BLaER1 (cell line): ENCODE results near the gene MSTN.

Experiments
- H3K27ac ChIP-seq: shearing (Covaris generic); formaldehyde crosslinking; 2 replicates; pipeline ENCODE4 v1.8.1; 2022
- H3K27me3 ChIP-seq: shearing (Covaris generic); formaldehyde crosslinking; 2 replicates; pipeline ENCODE4 v1.8.1; 2022
- H3K36me3 ChIP-seq: shearing (Covaris generic); formaldehyde crosslinking; 2 replicates; pipeline ENCODE4 v1.8.1; 2022
- H3K4me1 ChIP-seq: shearing (Covaris generic); formaldehyde crosslinking; 2 replicates; pipeline ENCODE4 v1.8.1; 2022
- H3K4me2 ChIP-seq: shearing (Covaris generic); formaldehyde crosslinking; 2 replicates; pipeline ENCODE4 v1.8.1; 2022
- H3K4me3 ChIP-seq: shearing (Covaris generic); formaldehyde crosslinking; 2 replicates; pipeline ENCODE4 v1.8.1; 2022
- H3K9ac ChIP-seq: shearing (Covaris generic); formaldehyde crosslinking; 2 replicates; pipeline ENCODE4 v1.8.1; 2022
- H3K9me3 ChIP-seq: shearing (Covaris generic); formaldehyde crosslinking; 2 replicates; pipeline ENCODE4 v1.8.1; 2022
- H4K20me1 ChIP-seq: shearing (Covaris generic); formaldehyde crosslinking; 2 replicates; pipeline ENCODE4 v1.8.1; 2022
- Cebpa-rat ChIP-seq: shearing (Covaris generic); IDR thresholded peaks from 2 replicates; pipeline ENCODE4 v1.8.1; 2022

Gene MSTN

GRCh38 chr2:190069936-190070696, 7.6 kb upstream of the MSTN start:
- Histone ChIP-seq H3K9me3 (no peaks in the 10 kb centered on the region), H3K36me3 (no peaks in the 10 kb centered on the region), H3K4me2 (no peak overlapping the region), H3K9ac (no peak overlapping the region), H3K4me3 (no peak overlapping the region), H3K27me3 (no peaks in the 10 kb centered on the region), H3K4me1 (peaks cover 5% of the 10 kb centered on the region; the same call in 1 of the 2 replicates), H3K27ac (no peak overlapping the region), H4K20me1 (no peaks in the 10 kb centered on the region)
- TF ChIP-seq Cebpa-rat: no peak

GRCh38 chr2:190068764-190069163, 6.2 kb upstream of the MSTN start:
- Histone ChIP-seq H4K20me1 (no peaks in the 10 kb centered on the region), H3K4me3 (no peak overlapping the region), H3K27me3 (no peaks in the 10 kb centered on the region), H3K9me3 (no peaks in the 10 kb centered on the region), H3K9ac (no peak overlapping the region), H3K36me3 (no peaks in the 10 kb centered on the region), H3K27ac (no peak overlapping the region), H3K4me2 (no peak overlapping the region), H3K4me1 (peaks cover 5% of the 10 kb centered on the region; the same call in 1 of the 2 replicates)
- TF ChIP-seq Cebpa-rat: no peak

- H3K4me3 ChIP-seq: no peak overlapping the region
- no peak overlapping the region for H3K27ac ChIP-seq
- no peak overlapping the region for H3K9ac ChIP-seq
- TF ChIP-seq Cebpa-rat: no peak
- H3K9me3 ChIP-seq: no peaks in the 10 kb centered on the region
- no peaks in the 10 kb centered on the region for H4K20me1 ChIP-seq
- no peaks in the 10 kb centered on the region for H3K36me3 ChIP-seq
- no peaks in the 10 kb centered on the region for H3K27me3 ChIP-seq
- H3K4me1 ChIP-seq: peaks cover 5% of the 10 kb centered on the region; the same call in 1 of the 2 replicates
- H3K4me2 ChIP-seq: no peak overlapping the region
These were observed 3.3 kb upstream of the MSTN start for GRCh38 chr2:190065839-190066238.

- H3K27me3 ChIP-seq: no peaks in the 10 kb centered on the region
- H4K20me1 ChIP-seq: no peaks in the 10 kb centered on the region
- no peak for TF ChIP-seq Cebpa-rat
- H3K4me3 ChIP-seq: no peak overlapping the region
- H3K9ac ChIP-seq: no peak overlapping the region
- no peaks in the 10 kb centered on the region for H3K36me3 ChIP-seq
- H3K4me2 ChIP-seq: no peak overlapping the region
- peaks cover 5% of the 10 kb centered on the region; the same call in 1 of the 2 replicates for H3K4me1 ChIP-seq
- no peaks in the 10 kb centered on the region for H3K9me3 ChIP-seq
- H3K27ac ChIP-seq: no peak overlapping the region
These were observed 1.1 kb upstream of the MSTN start for GRCh38 chr2:190063624-190064023.

- H3K36me3 ChIP-seq: no peaks in the 10 kb centered on the region
- H3K4me1 ChIP-seq: no peaks in the 10 kb centered on the region
- H3K9ac ChIP-seq: no peak overlapping the region
- no peaks in the 10 kb centered on the region for H3K27me3 ChIP-seq
- no peaks in the 10 kb centered on the region for H3K9me3 ChIP-seq
- H3K27ac ChIP-seq: no peak overlapping the region
- H3K4me2 ChIP-seq: no peak overlapping the region
- no peaks in the 10 kb centered on the region for H4K20me1 ChIP-seq
- H3K4me3 ChIP-seq: no peak overlapping the region
- no peak for TF ChIP-seq Cebpa-rat
These were observed 476 bp downstream of the MSTN start for GRCh38 chr2:190062053-190062452.

GRCh38 chr2:190060626-190061025, 1.9 kb downstream of the MSTN start:
- Histone ChIP-seq H3K4me1 (no peaks in the 10 kb centered on the region), H3K9ac (no peak overlapping the region), H4K20me1 (no peaks in the 10 kb centered on the region), H3K27ac (no peak overlapping the region), H3K4me2 (no peak overlapping the region), H3K27me3 (no peaks in the 10 kb centered on the region), H3K9me3 (no peaks in the 10 kb centered on the region), H3K36me3 (no peaks in the 10 kb centered on the region), H3K4me3 (no peak overlapping the region)
- no peak for TF ChIP-seq Cebpa-rat

- no peaks in the 10 kb centered on the region for H4K20me1 ChIP-seq
- H3K4me3 ChIP-seq: no peak overlapping the region
- no peak for TF ChIP-seq Cebpa-rat
These were observed 2.5 kb downstream of the MSTN start for GRCh38 chr2:190060019-190060418.

GRCh38 chr2:190053426-190053825, 9.1 kb downstream of the MSTN start:
- no peak overlapping the region for H3K4me2 ChIP-seq
- H3K9me3 ChIP-seq: no peaks in the 10 kb centered on the region
- H3K27me3 ChIP-seq: no peaks in the 10 kb centered on the region
- no peaks in the 10 kb centered on the region for H3K36me3 ChIP-seq
- H3K4me1 ChIP-seq: no peaks in the 10 kb centered on the region
- no peak overlapping the region for H3K27ac ChIP-seq
- no peak overlapping the region for H3K9ac ChIP-seq
- H3K4me3 ChIP-seq: no peak overlapping the region
- no peaks in the 10 kb centered on the region for H4K20me1 ChIP-seq
- no peak for TF ChIP-seq Cebpa-rat

More at GRCh38 chr2:190060019-190060418, 2.5 kb downstream of the MSTN start:
- H3K27me3 ChIP-seq: no peaks in the 10 kb centered on the region
- H3K27ac ChIP-seq: no peak overlapping the region
- no peaks in the 10 kb centered on the region for H3K4me1 ChIP-seq
- H3K9me3 ChIP-seq: no peaks in the 10 kb centered on the region
- no peaks in the 10 kb centered on the region for H3K36me3 ChIP-seq
- no peak overlapping the region for H3K9ac ChIP-seq
- H3K4me2 ChIP-seq: no peak overlapping the region

- Histone ChIP-seq H3K9ac (no peak overlapping the region), H3K4me2 (no peak overlapping the region), H3K36me3 (no peaks in the 10 kb centered on the region), H4K20me1 (no peaks in the 10 kb centered on the region), H3K9me3 (no peaks in the 10 kb centered on the region), H3K27ac (no peak overlapping the region), H3K27me3 (no peaks in the 10 kb centered on the region), H3K4me1 (no peaks in the 10 kb centered on the region), H3K4me3 (no peak overlapping the region)
- TF ChIP-seq Cebpa-rat: no peak
These were observed 10.2 kb downstream of the MSTN start for GRCh38 chr2:190052307-190052706.

GRCh38 chr2:190051223-190051622, 11.3 kb downstream of the MSTN start:
- Histone ChIP-seq H4K20me1 (no peaks in the 10 kb centered on the region), H3K9me3 (no peaks in the 10 kb centered on the region), H3K36me3 (no peaks in the 10 kb centered on the region), H3K27me3 (no peaks in the 10 kb centered on the region), H3K9ac (no peak overlapping the region), H3K4me3 (no peak overlapping the region), H3K27ac (no peak overlapping the region), H3K4me1 (no peaks in the 10 kb centered on the region), H3K4me2 (no peak overlapping the region)
- TF ChIP-seq Cebpa-rat: no peak

GRCh38 chr2:190050001-190050400, 12.5 kb downstream of the MSTN start:
- no peak for TF ChIP-seq Cebpa-rat
- Histone ChIP-seq H3K9ac (no peak overlapping the region), H3K4me3 (no peak overlapping the region), H3K27ac (no peak overlapping the region), H3K27me3 (no peaks in the 10 kb centered on the region), H3K4me2 (no peak overlapping the region), H3K4me1 (no peaks in the 10 kb centered on the region), H3K36me3 (no peaks in the 10 kb centered on the region), H4K20me1 (no peaks in the 10 kb centered on the region), H3K9me3 (no peaks in the 10 kb centered on the region)
